Astrocyte (in vitro differentiated cells and primary cell): ENCODE data around the gene LRCH2. TPM values are rescaled to one million over a fixed set of nuclear protein-coding genes. Genes with fewer than 3 reads are reported as not detected.

Experiments used
- DNase-seq: peaks from one replicate; pipeline ENCODE4 v3.0.0-alpha.2; 2010; ENCODE audit warnings: low read depth
- FAIRE-seq: peaks from 2 replicates; lab custom pipeline; 2011; peaks lifted over from hg19 to GRCh38; lab: Jason Lieb, UNC
- H2AFZ ChIP-seq: 2 replicates; pipeline ENCODE4 v1.6.0; 2012; ENCODE audit warnings: low read depth, low read length, inconsistent platforms
- H3K27ac ChIP-seq: 2 replicates; pipeline ENCODE4 v1.5.1; 2011; ENCODE audit warnings: low read depth, low read length, inconsistent platforms
- H3K27me3 ChIP-seq: 2 replicates; pipeline ENCODE4 v1.6.0; 2011; ENCODE audit warnings: low read length, inconsistent platforms; ENCODE audit not compliant: insufficient read depth
- H3K36me3 ChIP-seq: 2 replicates; pipeline ENCODE4 v1.5.1; 2011; ENCODE audit warnings: low read length, inconsistent platforms; ENCODE audit not compliant: insufficient read depth
- H3K4me1 ChIP-seq: 2 replicates; pipeline ENCODE4 v1.5.1; 2011; ENCODE audit warnings: low read length, inconsistent platforms; ENCODE audit not compliant: insufficient read depth
- H3K4me2 ChIP-seq: 2 replicates; pipeline ENCODE4 v1.6.0; 2012; ENCODE audit warnings: low read length, inconsistent platforms
- H3K4me3 ChIP-seq: 2 replicates; pipeline ENCODE4 v1.5.1; 2011; ENCODE audit warnings: low read depth, mild to moderate bottlenecking, low read length, inconsistent platforms; ENCODE audit not compliant: insufficient read depth
- H3K79me2 ChIP-seq: 2 replicates; pipeline ENCODE4 v1.6.0; 2012; ENCODE audit warnings: mild to moderate bottlenecking, low read length, inconsistent platforms; ENCODE audit not compliant: insufficient read depth
- H3K9ac ChIP-seq: 2 replicates; pipeline ENCODE4 v1.6.0; 2012; ENCODE audit warnings: mild to moderate bottlenecking, low read length, inconsistent platforms
- H3K9me3 ChIP-seq: 2 replicates; pipeline ENCODE4 v1.5.1; 2012; ENCODE audit warnings: low read depth, mild to moderate bottlenecking, low read length, inconsistent platforms; ENCODE audit not compliant: insufficient read depth
- H4K20me1 ChIP-seq: 2 replicates; pipeline ENCODE4 v1.6.0; 2012; ENCODE audit warnings: low read length, inconsistent platforms; ENCODE audit not compliant: insufficient read depth
- H3K27ac Mint-ChIP-seq: one replicate; pipeline ENCODE4 v1.8.0; 2021; ENCODE audit warnings: mild to moderate bottlenecking, mixed read lengths; ENCODE audit not compliant: unreplicated experiment
- H3K27me3 Mint-ChIP-seq: one replicate; pipeline ENCODE4 v1.8.0; 2021; ENCODE audit warnings: low read depth, mixed read lengths; ENCODE audit not compliant: unreplicated experiment
- H3K36me3 Mint-ChIP-seq: one replicate; pipeline ENCODE4 v1.8.0; 2021; ENCODE audit warnings: low read depth, mixed read lengths; ENCODE audit not compliant: unreplicated experiment
- H3K4me1 Mint-ChIP-seq: one replicate; pipeline ENCODE4 v1.8.0; 2021; ENCODE audit warnings: low read depth, mixed read lengths; ENCODE audit not compliant: unreplicated experiment
- H3K4me3 Mint-ChIP-seq: one replicate; pipeline ENCODE4 v1.8.0; 2021; ENCODE audit warnings: mild to moderate bottlenecking, moderate library complexity, mixed read lengths; ENCODE audit not compliant: unreplicated experiment
- H3K9me3 Mint-ChIP-seq: one replicate; pipeline ENCODE4 v1.8.0; 2021; ENCODE audit warnings: mild to moderate bottlenecking, mixed read lengths; ENCODE audit not compliant: unreplicated experiment
- EZH2 ChIP-seq: IDR thresholded peaks from 2 replicates; pipeline ENCODE4 v1.6.1; 2012; ENCODE audit warnings: mild to moderate bottlenecking, low read length, inconsistent platforms; ENCODE audit not compliant: insufficient read depth
- total RNA-seq: library from RNA; stranded (reverse); gene quantifications from 2 replicates; pipeline ENCODE4 v1.2.1, GENCODE V29; 2021
- TF ChIP-seq, protein P1 (sequence below): IDR thresholded peaks from 2 replicates; pipeline ENCODE4 v1.5.1; 2011; ENCODE audit warnings: low read depth, mild to moderate bottlenecking, inconsistent platforms, low read length, moderate library complexity; ENCODE audit not compliant: insufficient read depth

The LRCH2 gene
- total RNA-seq, 1 donor from 2014 or later: 5.8 TPM

DNA sequence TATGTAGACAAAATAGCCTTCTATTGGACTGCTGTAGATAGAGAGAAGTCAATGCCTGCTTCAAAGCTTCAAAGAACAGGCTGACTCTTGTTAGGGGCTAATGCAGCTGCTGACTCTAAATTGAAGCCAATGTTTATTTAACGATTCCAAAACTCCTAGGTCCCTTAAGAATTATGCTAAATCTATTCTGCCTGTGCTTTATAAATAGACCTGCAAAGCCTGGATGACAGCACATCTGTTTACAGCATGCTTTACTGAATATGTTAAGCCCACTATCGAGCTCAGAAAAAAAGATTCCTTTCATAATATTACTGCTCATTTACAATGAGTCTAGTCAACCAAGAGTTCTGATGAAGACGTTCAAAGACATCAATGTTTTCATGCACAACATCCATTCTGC is 99.5 kb downstream of the LRCH2 start:
- peaks cover 2% of the 10 kb centered on the region for H3K4me1 Mint-ChIP-seq
- Histone ChIP-seq H2AFZ (no peak overlapping the region), H3K4me3 (no peak overlapping the region), H3K27ac (no peak overlapping the region), H3K9me3 (no peaks in the 10 kb centered on the region), H3K36me3 (no peaks in the 10 kb centered on the region), H3K4me1 (no peaks in the 10 kb centered on the region), H4K20me1 (no peaks in the 10 kb centered on the region), H3K27me3 (no peaks in the 10 kb centered on the region), H3K4me2 (no peak overlapping the region), H3K79me2 (no peaks in the 10 kb centered on the region), H3K9ac (no peak overlapping the region)
- no peaks in the 10 kb centered on the region for H3K36me3 Mint-ChIP-seq
- TF ChIP-seq, protein P1, sequence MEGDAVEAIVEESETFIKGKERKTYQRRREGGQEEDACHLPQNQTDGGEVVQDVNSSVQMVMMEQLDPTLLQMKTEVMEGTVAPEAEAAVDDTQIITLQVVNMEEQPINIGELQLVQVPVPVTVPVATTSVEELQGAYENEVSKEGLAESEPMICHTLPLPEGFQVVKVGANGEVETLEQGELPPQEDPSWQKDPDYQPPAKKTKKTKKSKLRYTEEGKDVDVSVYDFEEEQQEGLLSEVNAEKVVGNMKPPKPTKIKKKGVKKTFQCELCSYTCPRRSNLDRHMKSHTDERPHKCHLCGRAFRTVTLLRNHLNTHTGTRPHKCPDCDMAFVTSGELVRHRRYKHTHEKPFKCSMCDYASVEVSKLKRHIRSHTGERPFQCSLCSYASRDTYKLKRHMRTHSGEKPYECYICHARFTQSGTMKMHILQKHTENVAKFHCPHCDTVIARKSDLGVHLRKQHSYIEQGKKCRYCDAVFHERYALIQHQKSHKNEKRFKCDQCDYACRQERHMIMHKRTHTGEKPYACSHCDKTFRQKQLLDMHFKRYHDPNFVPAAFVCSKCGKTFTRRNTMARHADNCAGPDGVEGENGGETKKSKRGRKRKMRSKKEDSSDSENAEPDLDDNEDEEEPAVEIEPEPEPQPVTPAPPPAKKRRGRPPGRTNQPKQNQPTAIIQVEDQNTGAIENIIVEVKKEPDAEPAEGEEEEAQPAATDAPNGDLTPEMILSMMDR: no peak
- no peak for TF ChIP-seq EZH2
- DNase-seq: no peak
- H3K27me3 Mint-ChIP-seq: no peaks in the 10 kb centered on the region
- no peaks in the 10 kb centered on the region for H3K9me3 Mint-ChIP-seq
- no peak for FAIRE-seq
- no peak overlapping the region for H3K27ac Mint-ChIP-seq
- H3K4me3 Mint-ChIP-seq: no peak overlapping the region

DNA sequence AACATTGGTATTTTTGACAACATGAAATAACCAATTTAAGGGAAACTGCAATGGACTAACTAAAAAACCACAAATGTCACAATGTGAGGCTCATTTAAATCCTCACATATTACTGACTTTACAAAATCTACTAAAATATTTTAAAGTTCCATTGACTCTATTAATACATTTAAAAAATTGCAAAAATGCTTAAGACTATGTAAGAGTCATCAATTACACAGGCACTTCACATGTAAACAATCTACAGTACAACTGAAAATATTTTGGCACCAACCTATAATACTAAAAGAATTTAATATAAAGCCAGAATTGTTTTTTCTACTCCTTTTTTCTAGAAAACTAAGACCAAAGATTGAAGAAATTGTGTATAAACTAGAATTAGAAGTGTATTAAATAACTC is 121.5 kb downstream of the LRCH2 start:
- H3K9ac ChIP-seq: no peak overlapping the region
- Mint-ChIP-seq H3K27me3 (no peaks in the 10 kb centered on the region), H3K4me3 (no peak overlapping the region), H3K4me1 (no peaks in the 10 kb centered on the region), H3K9me3 (no peaks in the 10 kb centered on the region), H3K27ac (no peak overlapping the region), H3K36me3 (no peaks in the 10 kb centered on the region)
- no peaks in the 10 kb centered on the region for H4K20me1 ChIP-seq
- H3K4me2 ChIP-seq: no peak overlapping the region
- no peaks in the 10 kb centered on the region for H3K9me3 ChIP-seq
- no peak for DNase-seq
- no peaks in the 10 kb centered on the region for H3K79me2 ChIP-seq
- H3K4me3 ChIP-seq: no peak overlapping the region
- no peaks in the 10 kb centered on the region for H3K4me1 ChIP-seq
- no peaks in the 10 kb centered on the region for H3K36me3 ChIP-seq
- H3K27ac ChIP-seq: no peak overlapping the region
- no peak overlapping the region for H2AFZ ChIP-seq
- H3K27me3 ChIP-seq: no peaks in the 10 kb centered on the region
- no peak for FAIRE-seq
- no peak for TF ChIP-seq EZH2

DNA sequence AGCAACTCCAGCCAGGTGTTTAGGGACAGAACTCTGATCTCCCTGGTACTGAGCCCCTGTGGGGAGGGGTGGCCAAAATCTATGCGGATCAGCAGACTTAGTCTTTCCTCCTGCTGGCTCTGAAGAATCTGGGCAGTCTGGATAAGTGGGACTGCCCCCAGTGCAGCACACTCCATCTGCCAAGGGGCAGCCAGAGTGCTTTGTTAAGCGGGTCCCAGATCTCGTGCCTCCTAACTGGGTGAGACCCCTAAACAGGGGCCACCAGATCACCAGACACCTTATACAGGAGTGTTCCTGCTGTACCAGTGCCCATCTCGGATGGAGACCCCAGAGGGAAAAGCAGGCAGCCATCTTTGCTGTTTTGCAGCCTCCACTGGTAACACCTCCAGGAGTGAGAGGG is 135.0 kb downstream of the LRCH2 start:
- H3K4me1 ChIP-seq: no peaks in the 10 kb centered on the region
- TF ChIP-seq EZH2: no peak
- TF ChIP-seq, protein P1: no peak
- H3K36me3 ChIP-seq: no peaks in the 10 kb centered on the region
- Mint-ChIP-seq H3K4me3 (no peak overlapping the region), H3K4me1 (no peaks in the 10 kb centered on the region), H3K36me3 (peaks cover 6% of the 10 kb centered on the region), H3K9me3 (peaks cover 4% of the 10 kb centered on the region), H3K27me3 (no peaks in the 10 kb centered on the region), H3K27ac (no peak overlapping the region)
- H3K9me3 ChIP-seq: no peaks in the 10 kb centered on the region
- H4K20me1 ChIP-seq: no peaks in the 10 kb centered on the region
- no peak overlapping the region for H3K4me3 ChIP-seq
- H2AFZ ChIP-seq: no peak overlapping the region
- no peak overlapping the region for H3K27ac ChIP-seq
- no peak for FAIRE-seq
- H3K27me3 ChIP-seq: no peaks in the 10 kb centered on the region
- H3K4me2 ChIP-seq: no peak overlapping the region
- H3K79me2 ChIP-seq: no peaks in the 10 kb centered on the region
- H3K9ac ChIP-seq: no peak overlapping the region
- no peak for DNase-seq
